HG03045 (cell line): ENCODE results near the gene MTFR2.

Source experiments
- ATAC-seq: cut with Tn5 transposase; IDR thresholded peaks from one replicate; pipeline ENCODE4 v1.9.1; 2021; ENCODE audit warnings: mild to moderate bottlenecking, moderate library complexity; ENCODE audit not compliant: unreplicated experiment

Gene MTFR2

GRCh38 chr6:136249811-136250685 is at the start of gene MTFR2:
Gene MTFR2 (minus strand): TSS chr6:136250311. CDS start chr6:136249099, 1,212 bp downstream.
- ATAC-seq: peak; percentile 97

DNA sequence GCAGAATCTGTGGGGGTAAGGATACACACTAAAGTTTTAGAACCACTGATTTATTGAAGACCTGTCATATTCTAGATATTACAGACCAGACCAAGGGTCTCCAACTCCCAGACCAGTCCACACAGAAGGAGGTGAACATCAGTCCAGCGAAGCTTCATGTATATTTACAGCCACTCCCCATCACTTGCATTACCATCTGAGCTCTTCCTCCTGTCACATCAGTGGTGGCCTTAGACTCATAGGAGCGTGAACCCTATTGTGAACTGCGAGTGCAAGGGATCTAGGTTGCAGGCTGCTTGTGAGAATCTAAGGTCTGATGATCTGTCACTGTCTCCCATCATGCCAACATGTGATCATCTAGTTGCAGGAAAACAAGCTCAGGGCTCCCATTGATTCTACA is 44.5 kb upstream of the MTFR2 start:
- no peak for ATAC-seq

- ATAC-seq: peak; percentile 17
Observed at GRCh38 chr6:136290410-136291010, 40.4 kb upstream of the MTFR2 start.

GRCh38 chr6:136289579-136290409 is 39.7 kb upstream of the MTFR2 start, which contains the start of gene BCLAF1:
Gene BCLAF1 (minus strand): TSS chr6:136289846. CDS start chr6:136279866, 9,980 bp downstream.
- ATAC-seq: peak; percentile 93

DNA sequence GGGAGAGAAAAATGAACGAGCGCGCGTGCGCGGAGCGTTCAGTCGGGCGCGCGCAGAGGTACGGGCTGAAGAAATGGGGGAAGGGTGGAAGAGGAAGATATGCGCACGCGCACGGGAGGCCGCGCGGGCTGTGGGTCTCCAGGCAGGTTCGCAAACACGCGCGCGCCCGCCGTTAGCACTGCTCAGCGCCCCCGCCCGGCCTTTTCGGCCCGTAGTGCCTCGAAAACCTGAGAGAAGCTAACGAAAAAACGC is 39.1 kb upstream of the MTFR2 start:
- ATAC-seq: peak; percentile 47

GRCh38 chr6:136288566-136289326 is 38.6 kb upstream of the MTFR2 start:
- ATAC-seq: peak; percentile 39

GRCh38 chr6:136284909-136285308 is 34.8 kb upstream of the MTFR2 start:
- no peak for ATAC-seq

DNA sequence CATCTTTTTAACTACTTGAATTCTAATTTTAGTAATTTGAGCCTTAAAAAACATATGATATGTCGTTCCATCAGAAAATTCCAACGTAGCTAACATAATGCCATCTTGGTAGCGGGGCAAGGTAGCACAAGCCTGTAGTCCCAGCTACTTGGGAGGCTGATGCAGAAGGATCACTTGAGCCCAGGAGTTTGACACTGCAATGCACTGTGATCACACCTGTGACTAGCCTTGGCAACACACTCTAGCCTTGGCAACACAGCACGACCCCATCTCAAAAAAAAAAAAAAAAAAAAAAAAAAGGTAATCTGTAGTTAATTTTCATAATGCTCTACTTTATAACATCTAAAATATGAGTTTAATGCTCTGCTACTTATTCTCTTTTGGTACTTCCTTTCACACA is 32.8 kb upstream of the MTFR2 start:
- no peak for ATAC-seq

- ATAC-seq: no peak
Observed at GRCh38 chr6:136280032-136280609, 30.0 kb upstream of the MTFR2 start.

- no peak for ATAC-seq
Observed at GRCh38 chr6:136274062-136274461, 24.0 kb upstream of the MTFR2 start.

GRCh38 chr6:136265101-136265500 is 15.0 kb upstream of the MTFR2 start:
- ATAC-seq: no peak

- no peak for ATAC-seq
Observed at GRCh38 chr6:136262940-136263339, 12.8 kb upstream of the MTFR2 start.

- ATAC-seq: no peak
Observed at GRCh38 chr6:136254851-136255466, 4.8 kb upstream of the MTFR2 start.

DNA sequence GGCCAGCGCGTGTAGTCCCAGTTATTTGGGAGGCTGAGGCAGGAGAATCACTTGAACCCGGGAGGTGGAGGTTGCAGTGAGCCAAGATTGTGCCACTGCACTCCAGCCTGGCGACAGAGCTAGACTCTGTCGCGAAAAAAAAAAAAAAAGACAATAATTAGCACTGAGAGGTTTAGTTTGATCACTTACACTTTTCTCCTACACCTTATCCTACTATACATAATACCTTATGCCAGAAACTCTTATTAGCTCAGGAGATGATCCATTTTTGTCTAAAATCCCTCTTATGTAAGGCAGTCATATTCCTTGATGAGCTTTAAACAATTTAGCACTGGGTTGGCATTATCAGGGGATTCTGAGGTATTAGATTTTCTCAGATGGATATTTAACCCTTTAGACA is 3.6 kb upstream of the MTFR2 start:
- no peak for ATAC-seq

DNA sequence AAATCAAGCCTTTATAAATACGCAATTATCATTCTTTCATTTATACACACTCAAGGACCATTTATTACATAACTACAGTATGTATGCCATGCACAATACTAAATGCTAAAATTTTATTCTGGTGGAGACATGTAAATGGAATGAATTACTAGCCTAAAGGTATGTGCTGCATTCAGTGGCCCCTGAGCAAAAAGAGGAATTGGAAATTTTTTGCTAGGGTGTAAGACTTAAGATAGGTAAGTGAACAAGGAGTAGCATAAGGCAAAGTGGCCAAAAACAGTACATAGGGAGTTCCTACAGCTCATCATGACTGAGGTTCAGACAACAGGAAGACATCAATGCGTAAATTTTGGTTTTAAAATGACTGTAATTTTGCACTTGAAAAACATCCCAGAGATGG is 2.3 kb upstream of the MTFR2 start:
- no peak for ATAC-seq

DNA sequence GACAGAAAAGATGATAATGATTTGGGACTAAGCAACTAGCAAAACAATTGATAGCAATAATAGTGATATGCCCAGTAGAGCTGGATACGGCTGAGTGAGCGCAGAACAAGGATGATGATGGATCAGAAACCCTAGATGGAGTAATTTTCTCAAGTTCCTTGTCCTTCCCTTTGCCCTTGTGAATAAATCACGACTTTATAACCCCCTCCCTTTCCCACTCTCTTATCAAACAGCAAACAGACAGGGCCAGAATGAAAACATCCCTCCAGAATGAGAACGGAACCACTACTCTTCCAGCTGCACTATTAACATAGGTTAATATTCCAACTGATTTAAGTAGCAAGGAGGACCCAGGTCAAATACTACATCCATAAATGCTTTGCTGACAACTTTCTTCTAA is 1.3 kb upstream of the MTFR2 start:
- ATAC-seq: no peak

- ATAC-seq: peak; percentile 15
Observed at GRCh38 chr6:136250686-136251008, 536 bp upstream of the MTFR2 start.

DNA sequence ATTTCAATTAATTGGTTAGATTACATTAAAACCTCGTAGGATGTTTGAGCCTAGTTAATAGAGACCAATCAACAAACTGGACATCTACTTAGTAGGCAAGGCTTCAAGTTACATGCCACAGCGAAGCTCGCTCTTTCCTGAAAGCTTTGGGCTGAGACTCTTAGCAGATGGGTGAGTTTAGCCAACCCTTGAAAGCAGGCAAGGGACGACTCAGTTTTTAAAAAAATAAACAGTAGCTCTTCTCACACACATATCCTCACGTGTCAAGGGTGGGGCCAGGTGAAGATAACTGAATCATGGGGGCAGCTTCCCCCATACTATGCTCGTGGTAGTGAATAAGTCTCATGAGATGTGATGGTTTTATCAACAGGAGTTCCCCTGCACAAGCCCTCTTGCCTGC is 775 bp downstream of the MTFR2 start:
- ATAC-seq: no peak

DNA sequence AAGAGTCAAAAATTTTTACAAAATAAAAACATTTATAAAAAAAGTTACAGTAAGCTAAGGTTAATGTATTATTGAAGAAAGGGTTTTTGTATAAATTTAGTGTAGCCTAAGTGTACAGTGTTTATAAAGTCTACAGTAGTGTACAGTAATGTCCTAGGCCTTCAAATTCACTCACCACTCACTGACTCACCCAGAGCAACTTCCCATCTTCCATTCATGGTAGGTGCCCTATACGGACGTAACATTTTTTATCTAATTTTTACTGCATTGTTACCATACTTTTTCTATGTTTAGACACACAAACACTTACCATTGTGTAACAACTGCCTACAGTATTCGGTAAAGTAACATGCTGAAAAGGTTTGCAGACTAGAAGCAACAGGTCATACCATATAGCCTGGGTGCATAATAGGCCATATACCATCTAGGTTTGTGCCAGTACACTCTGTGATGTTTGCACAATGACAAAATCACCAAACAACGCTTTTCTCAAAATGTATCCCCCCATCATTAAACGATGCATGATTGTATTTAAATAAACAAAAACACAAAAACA is 6.0 kb downstream of the MTFR2 start:
- ATAC-seq: no peak
